ENCODE measurements around the gene GPR146. TPM values are rescaled to one million over a fixed set of nuclear protein-coding genes. Genes with fewer than 3 reads are reported as not detected.

The GPR146 gene
- total RNA-seq, 2 experiments from 2014 or later = 9.9 to 13.7 TPM

GRCh38 chr7:1046722-1047679, 2.7 kb downstream of the GPR146 start:
- Mint-ChIP-seq H3K4me1 (ENCODE audit: low read depth) (peaks cover 77% of the 10 kb centered on the region), H3K27me3 (no peaks in the 10 kb centered on the region), H3K36me3 (ENCODE audit: low read depth) (peaks cover 9% of the 10 kb centered on the region), H3K27ac (peak overlapping the region; percentile 80), H3K4me3 (peak overlapping the region; percentile 91), H3K9me3 (no peaks in the 10 kb centered on the region)
- ATAC-seq (ENCODE audit: poor library complexity) (peak; percentile 66), DNase-seq (peak in 12 of 14 experiments; percentile 21 to 92 (median 56))
- TF ChIP-seq CTCF (IDR thresholded peaks at IDR 0.05) = no peak
- intact Hi-C loops (cut with DNase I, micrococcal nuclease) = loop anchor here in 1 of 2 experiments (5.0 to 10.0 kb wide), 2 partner anchors 70 to 232 kb away; partner anchors contain the start of gene COX19
- Histone ChIP-seq H3K4me3 (ENCODE audit: low read length) (no peak overlapping the region), H3K27me3 (ENCODE audit: control insufficient read depth in 1 of 2, insufficient read depth in 2 of 2, low read length in 2 of 2) (no peaks in the 10 kb centered on the region), H3K27ac (ENCODE audit: low read depth in 1 of 2, low read length in 2 of 2) (no peak overlapping the region), H3K9me3 (ENCODE audit: control insufficient read depth in 1 of 2, insufficient read depth in 1 of 2, low read length in 2 of 2) (no peaks in the 10 kb centered on the region), H3K36me3 (ENCODE audit: insufficient read depth, low read length) (peaks cover 5% of the 10 kb centered on the region), H3K4me1 (ENCODE audit: insufficient read depth, low read length) (peaks cover 84% of the 10 kb centered on the region)
- CTCF ChIA-PET = interaction anchor here (9.4 kb wide), 1 partner anchor 53 kb away, joined by 73 read pairs; no protein-coding TSS in a partner anchor
- POLR2A ChIA-PET = interaction anchor here (0.7 to 1.4 kb wide), 3 partner anchors 53 to 92 kb away, joined by 3 read pairs; no protein-coding TSS in a partner anchor

GRCh38 chr7:1049006-1049741, 4.8 kb downstream of the GPR146 start:
- intact Hi-C loops (cut with DNase I, micrococcal nuclease) = loop anchor here in 1 of 2 experiments (5.0 to 10.0 kb wide), 2 partner anchors 72 to 234 kb away; partner anchors contain the start of gene COX19
- Mint-ChIP-seq H3K27ac (peak overlapping the region; percentile 56), H3K4me3 (peak overlapping the region; percentile 50), H3K9me3 (no peaks in the 10 kb centered on the region), H3K36me3 (ENCODE audit: low read depth) (peaks cover 5% of the 10 kb centered on the region), H3K4me1 (ENCODE audit: low read depth) (peaks cover 69% of the 10 kb centered on the region), H3K27me3 (no peaks in the 10 kb centered on the region)
- Histone ChIP-seq H3K27me3 (ENCODE audit: control insufficient read depth in 1 of 2, insufficient read depth in 2 of 2, low read length in 2 of 2) (no peaks in the 10 kb centered on the region), H3K36me3 (ENCODE audit: insufficient read depth, low read length) (peaks cover 5% of the 10 kb centered on the region), H3K9me3 (ENCODE audit: control insufficient read depth in 1 of 2, insufficient read depth in 1 of 2, low read length in 2 of 2) (no peaks in the 10 kb centered on the region), H3K27ac (ENCODE audit: low read depth in 1 of 2, low read length in 2 of 2) (no peak overlapping the region), H3K4me1 (ENCODE audit: insufficient read depth, low read length) (peaks cover 76% of the 10 kb centered on the region), H3K4me3 (ENCODE audit: low read length) (no peak overlapping the region)
- ChIA-PET CTCF (interaction anchor here (9.4 kb wide), 1 partner anchor 56 kb away, joined by 73 read pairs; no protein-coding TSS in a partner anchor), POLR2A (no interaction called here)
- no peak for ATAC-seq (ENCODE audit: poor library complexity)
- TF ChIP-seq CTCF (IDR thresholded peaks at IDR 0.05) = no peak
- DNase-seq = no peak

- peaks cover 5% of the 10 kb centered on the region for H3K36me3 Mint-ChIP-seq (ENCODE audit: low read depth)
- H3K4me3 Mint-ChIP-seq = peak overlapping the region; percentile 50
- ATAC-seq (ENCODE audit: poor library complexity) (no peak), DNase-seq (no peak)
- no peak overlapping the region for H3K27ac ChIP-seq (ENCODE audit: low read depth in 1 of 2, low read length in 2 of 2)
- no peak for TF ChIP-seq CTCF (IDR thresholded peaks at IDR 0.05)
- peaks cover 70% of the 10 kb centered on the region for H3K4me1 Mint-ChIP-seq (ENCODE audit: low read depth)
- peak overlapping the region; percentile 56 for H3K27ac Mint-ChIP-seq
- CTCF ChIA-PET = interaction anchor here (9.4 kb wide), 1 partner anchor 56 kb away, joined by 73 read pairs; no protein-coding TSS in a partner anchor
- H3K4me1 ChIP-seq (ENCODE audit: insufficient read depth, low read length) = peaks cover 79% of the 10 kb centered on the region
- no peaks in the 10 kb centered on the region for H3K9me3 ChIP-seq (ENCODE audit: control insufficient read depth in 1 of 2, insufficient read depth in 1 of 2, low read length in 2 of 2)
- POLR2A ChIA-PET = no interaction called here
- H3K27me3 ChIP-seq (ENCODE audit: control insufficient read depth in 1 of 2, insufficient read depth in 2 of 2, low read length in 2 of 2) = no peaks in the 10 kb centered on the region
- H3K9me3 Mint-ChIP-seq = no peaks in the 10 kb centered on the region
- H3K36me3 ChIP-seq (ENCODE audit: insufficient read depth, low read length) = peaks cover 5% of the 10 kb centered on the region
- H3K27me3 Mint-ChIP-seq = no peaks in the 10 kb centered on the region
- intact Hi-C loops (cut with DNase I, micrococcal nuclease) = loop anchor here in 1 of 2 experiments (5.0 to 10.0 kb wide), 2 partner anchors 72 to 235 kb away; partner anchors contain the start of gene COX19
- no peak overlapping the region for H3K4me3 ChIP-seq (ENCODE audit: low read length)
Measured at GRCh38 chr7:1049801-1050200, 5.5 kb downstream of the GPR146 start.

All from CD4-positive, alpha-beta T cell (primary cell).